Gastrocnemius medialis (tissue), 4 donors: ENCODE data around the gene LCE2A. TPM values are rescaled to one million over a fixed set of nuclear protein-coding genes. Genes with fewer than 3 reads are reported as not detected.
"Not testable (repeated sequence)": the region's sequence is repeated elsewhere in the genome, so short reads cannot be mapped to it uniquely, and the experiment has no call there.

Experiments
- ATAC-seq, 2 donors: fragments of 150-250 bp; one replicate each; pipeline ENCODE4 v1.9.1; 2016
- DNase-seq, 2 donors: peaks; one replicate each; pipeline ENCODE4 v3.0.0-alpha.2; 2019
- H3K27ac ChIP-seq, 4 donors: fragments of 200-600 bp; sonication (generic); 1 replicate in 1 of 4; 2 replicates in 3 of 4; pipeline ENCODE4 v1.5.1; 2016 to 2018; ENCODE audit warnings: mild to moderate bottlenecking in 2 of 4, moderate library complexity in 1 of 4
- H3K27me3 ChIP-seq, 3 donors: fragments of 200-600 bp; sonication (generic) in 2 of 3; 1 replicate in 1 of 3; 2 replicates in 2 of 3; pipeline versions ENCODE4 v1.5.1 to v1.6.0; 2016 to 2019; ENCODE audit warnings: mild to moderate bottlenecking in 1 of 3, moderate library complexity in 1 of 3
- H3K36me3 ChIP-seq, 2 donors: fragments of 200-600 bp; sonication (generic) in 1 of 2; one replicate each; pipeline ENCODE4 v1.5.1; 2017 to 2018
- H3K4me1 ChIP-seq, 2 donors: fragments of 200-600 bp; sonication (generic) in 1 of 2; one replicate each; pipeline ENCODE4 v1.5.1; 2016 to 2017; ENCODE audit warnings: mild to moderate bottlenecking in 2 of 2
- H3K4me3 ChIP-seq, 4 donors: fragments of 200-600 bp; sonication (generic) in 3 of 4; 1 replicate in 1 of 4; 2 replicates in 3 of 4; pipeline ENCODE4 v1.5.1; 2016 to 2019; ENCODE audit warnings: mild to moderate bottlenecking in 2 of 4
- H3K9me3 ChIP-seq, 3 donors: fragments of 200-600 bp; sonication (generic) in 2 of 3; 1 replicate in 1 of 3; 2 replicates in 2 of 3; pipeline ENCODE4 v1.5.1; 2016 to 2019
- POLR2A ChIP-seq, 2 donors: fragments of 450-650 bp; IDR thresholded peaks; one replicate each; pipeline ENCODE4 v1.6.1; 2017; ENCODE audit warnings: antibody characterized with exemption in 2 of 2, mild to moderate bottlenecking in 2 of 2, moderate library complexity in 2 of 2
- in situ Hi-C, 4 donors: fragments of 200-750 bp; cut with MboI; loops; one replicate each; pipeline versions ENCODE4 v1.15.0 to v1.8.0; 2017; ENCODE audit warnings: low sequenced_read_pairs in 4 of 4
- intact Hi-C: fragments of 100-400 bp; cut with DNase I; formaldehyde crosslinking; loops from one replicate; pipeline ENCODE4 v1.15.1; 2023; ENCODE audit warnings: low total_unique reads
- total RNA-seq, 4 donors: library from RNA; depleted of rRNA; stranded (reverse); fragments of >200 nt; gene quantifications; one replicate each; pipeline versions ENCODE4 v1.1.0 to v1.2.3, GENCODE V29; 2016
- TF ChIP-seq, protein P1 (sequence below), 5 experiments: fragments of 450-650 bp in 3 of 5; fragments of 200-600 bp in 2 of 5; sonication (generic) in 2 of 5; IDR thresholded peaks in 4 of 5; conservative IDR thresholded peaks in 1 of 5; 1 replicate in 4 of 5; 2 replicates in 1 of 5; pipeline ENCODE4 v1.5.1; 2016 to 2019; ENCODE audit warnings: antibody characterized with exemption in 5 of 5, mild to moderate bottlenecking in 3 of 5, moderate library complexity in 3 of 5

Gene LCE2A
- total RNA-seq, 4 donors from 2014 or later: not detected

DNA sequence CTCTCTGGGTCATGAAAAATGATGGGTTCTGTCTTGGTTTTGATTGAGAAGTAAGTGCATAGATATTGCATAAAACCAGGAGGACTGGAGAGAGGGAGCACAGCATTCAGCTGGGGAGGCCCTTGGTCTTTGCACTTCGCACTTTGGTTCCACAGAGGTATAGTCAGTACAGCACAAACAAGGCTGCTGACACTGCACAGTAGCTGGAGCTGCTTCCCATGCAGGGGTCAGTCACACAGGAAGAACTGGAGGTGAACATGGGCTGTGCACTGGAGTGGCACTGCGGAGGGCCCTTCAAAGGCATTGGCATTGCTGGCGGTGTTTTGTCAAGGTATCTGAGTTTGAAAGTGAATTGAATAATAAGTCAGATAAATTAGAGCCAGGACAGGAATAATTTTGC, 39.5 kb upstream of the LCE2A start:
- Histone ChIP-seq H3K4me3 (no peak overlapping the region), H3K9me3 (no peaks in the 10 kb centered on the region), H3K27ac (no peak overlapping the region), H3K36me3 (no peaks in the 10 kb centered on the region), H3K27me3 (no peaks in the 10 kb centered on the region), H3K4me1 (no peaks in the 10 kb centered on the region)
- ATAC-seq (no peak), DNase-seq (no peak)
- intact Hi-C loops: no loop called here
- in situ Hi-C loops: no loop called here
- TF ChIP-seq, protein P1, sequence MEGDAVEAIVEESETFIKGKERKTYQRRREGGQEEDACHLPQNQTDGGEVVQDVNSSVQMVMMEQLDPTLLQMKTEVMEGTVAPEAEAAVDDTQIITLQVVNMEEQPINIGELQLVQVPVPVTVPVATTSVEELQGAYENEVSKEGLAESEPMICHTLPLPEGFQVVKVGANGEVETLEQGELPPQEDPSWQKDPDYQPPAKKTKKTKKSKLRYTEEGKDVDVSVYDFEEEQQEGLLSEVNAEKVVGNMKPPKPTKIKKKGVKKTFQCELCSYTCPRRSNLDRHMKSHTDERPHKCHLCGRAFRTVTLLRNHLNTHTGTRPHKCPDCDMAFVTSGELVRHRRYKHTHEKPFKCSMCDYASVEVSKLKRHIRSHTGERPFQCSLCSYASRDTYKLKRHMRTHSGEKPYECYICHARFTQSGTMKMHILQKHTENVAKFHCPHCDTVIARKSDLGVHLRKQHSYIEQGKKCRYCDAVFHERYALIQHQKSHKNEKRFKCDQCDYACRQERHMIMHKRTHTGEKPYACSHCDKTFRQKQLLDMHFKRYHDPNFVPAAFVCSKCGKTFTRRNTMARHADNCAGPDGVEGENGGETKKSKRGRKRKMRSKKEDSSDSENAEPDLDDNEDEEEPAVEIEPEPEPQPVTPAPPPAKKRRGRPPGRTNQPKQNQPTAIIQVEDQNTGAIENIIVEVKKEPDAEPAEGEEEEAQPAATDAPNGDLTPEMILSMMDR (IDR thresholded peaks at IDR 0.05 in 4 of 5, conservative IDR thresholded peaks at IDR 0.05 in 1 of 5): no peak
- no peak for TF ChIP-seq POLR2A (IDR thresholded peaks at IDR 0.05)

- Histone ChIP-seq H3K4me1 (no peaks in the 10 kb centered on the region), H3K27me3 (no peaks in the 10 kb centered on the region), H3K36me3 (no peaks in the 10 kb centered on the region), H3K9me3 (no peaks in the 10 kb centered on the region), H3K27ac (no peak within 1 kb of the TSS), H3K4me3 (no peak within 1 kb of the TSS)
- in situ Hi-C loops: no loop called here
- ATAC-seq: no peak
- no peak for DNase-seq
- intact Hi-C loops: no loop called here
- no peak for TF ChIP-seq POLR2A (IDR thresholded peaks at IDR 0.05)
- TF ChIP-seq, protein P1 (IDR thresholded peaks at IDR 0.05 in 4 of 5, conservative IDR thresholded peaks at IDR 0.05 in 1 of 5): no peak
Measured at GRCh38 chr1:152663098-152663497, 35.0 kb upstream of the LCE2A start, which contains the start of gene LCE2D. LCE2D (plus strand) TSS chr1:152663380; CDS start chr1:152664106, 726 bp downstream.

DNA sequence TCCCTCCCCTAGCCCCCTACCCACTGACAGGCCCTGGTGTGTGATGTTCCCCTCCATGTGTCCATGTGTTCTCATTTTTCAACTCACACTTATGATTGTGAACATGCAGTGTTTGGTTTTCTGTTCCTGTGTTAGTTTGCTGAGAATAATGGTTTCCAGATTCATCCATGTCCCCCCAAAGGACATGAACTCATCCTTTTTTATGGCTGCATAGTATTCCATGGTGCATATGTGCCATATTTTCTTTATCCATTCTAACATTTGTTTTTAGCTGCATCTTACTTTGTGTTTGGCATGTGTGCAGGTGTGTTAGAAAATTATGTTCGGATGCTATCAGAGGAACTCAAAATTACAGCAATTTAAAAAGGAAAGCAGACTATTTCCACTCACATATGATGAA, 32.0 kb upstream of the LCE2A start:
- in situ Hi-C loops: not testable (repeated sequence)

DNA sequence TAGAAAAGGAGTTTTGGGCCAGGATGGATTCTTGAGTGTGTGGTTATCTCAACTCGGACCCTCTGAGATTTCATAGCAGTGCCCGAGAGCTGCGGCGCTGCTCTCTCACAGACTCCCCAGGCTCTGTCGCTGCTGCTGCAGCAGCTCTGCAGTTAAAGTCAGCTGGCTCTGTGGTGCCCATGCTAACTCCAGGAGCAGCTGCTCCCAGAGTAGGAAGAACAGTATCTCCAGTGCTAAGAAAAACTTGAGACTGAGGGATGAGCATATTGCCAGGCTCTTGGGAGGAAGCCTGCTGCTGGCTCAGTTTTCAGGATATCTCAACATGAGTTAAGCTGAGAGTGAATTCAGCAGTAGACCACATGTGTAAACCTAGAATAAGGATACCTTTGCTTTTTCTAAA, 30.5 kb upstream of the LCE2A start:
- Histone ChIP-seq H3K27ac (no peak overlapping the region), H3K27me3 (no peaks in the 10 kb centered on the region), H3K4me3 (no peak overlapping the region), H3K36me3 (no peaks in the 10 kb centered on the region), H3K4me1 (no peaks in the 10 kb centered on the region), H3K9me3 (no peaks in the 10 kb centered on the region)
- ATAC-seq: no peak
- in situ Hi-C loops: no loop called here
- TF ChIP-seq POLR2A (IDR thresholded peaks at IDR 0.05): no peak
- TF ChIP-seq, protein P1 (IDR thresholded peaks at IDR 0.05 in 4 of 5, conservative IDR thresholded peaks at IDR 0.05 in 1 of 5): no peak
- DNase-seq: no peak
- intact Hi-C loops: no loop called here

More for the DNA sequence above, 32.0 kb upstream of the LCE2A start:
- H3K36me3 ChIP-seq, H3K9me3 ChIP-seq, intact Hi-C loops, H3K27ac ChIP-seq, H3K4me3 ChIP-seq, DNase-seq, ATAC-seq, H3K4me1 ChIP-seq, H3K27me3 ChIP-seq: not testable (repeated sequence)

GRCh38 chr1:152673016-152673415, 25.1 kb upstream of the LCE2A start:
- Histone ChIP-seq H3K27me3 (no peaks in the 10 kb centered on the region), H3K27ac (no peak overlapping the region), H3K9me3 (no peaks in the 10 kb centered on the region), H3K36me3 (no peaks in the 10 kb centered on the region), H3K4me3 (no peak overlapping the region), H3K4me1 (no peaks in the 10 kb centered on the region)
- in situ Hi-C loops: no loop called here
- no peak for ATAC-seq
- DNase-seq: no peak
- intact Hi-C loops: no loop called here
- TF ChIP-seq, protein P1 (IDR thresholded peaks at IDR 0.05 in 4 of 5, conservative IDR thresholded peaks at IDR 0.05 in 1 of 5): no peak
- TF ChIP-seq POLR2A (IDR thresholded peaks at IDR 0.05): no peak

DNA sequence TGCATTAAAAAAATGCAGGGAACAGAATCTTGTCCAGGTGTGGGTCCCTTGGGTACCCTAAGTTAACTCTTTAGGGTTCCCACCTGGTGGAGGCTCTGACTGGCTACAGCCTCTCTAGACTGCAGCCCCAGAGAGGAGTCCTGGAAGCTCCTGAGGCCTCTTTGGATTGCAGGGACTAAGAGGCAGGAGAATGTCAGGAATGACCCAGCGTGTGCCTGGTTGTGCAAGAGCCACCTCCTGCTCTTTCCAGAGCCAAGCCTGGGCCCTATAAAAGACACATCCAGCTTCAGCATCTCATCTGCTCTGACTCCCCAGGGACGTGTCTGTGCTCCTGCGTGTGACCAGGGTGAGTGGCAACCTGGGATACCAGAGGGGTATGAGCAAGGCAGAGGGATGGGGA, 23.2 kb upstream of the LCE2A start, which contains the start of gene LCE2C:
LCE2C (plus strand) TSS at position 297 of the 400 bp plus-strand sequence. CDS start 737 bp downstream, outside the sequence.
- H3K4me3 ChIP-seq, H3K36me3 ChIP-seq, DNase-seq, H3K4me1 ChIP-seq, H3K27me3 ChIP-seq, H3K9me3 ChIP-seq, intact Hi-C loops, in situ Hi-C loops, ATAC-seq, H3K27ac ChIP-seq: not testable (repeated sequence)
